ENCODE data around the gene PPP1R27. TPM values are rescaled to one million over a fixed set of nuclear protein-coding genes. Genes with fewer than 3 reads are reported as not detected.

Gene PPP1R27, protein sequence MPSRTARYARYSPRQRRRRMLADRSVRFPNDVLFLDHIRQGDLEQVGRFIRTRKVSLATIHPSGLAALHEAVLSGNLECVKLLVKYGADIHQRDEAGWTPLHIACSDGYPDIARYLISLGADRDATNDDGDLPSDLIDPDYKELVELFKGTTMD
- total RNA-seq = 1 to 10 TPM in 1 of 4 donors, not detected in 3; 2.6 TPM

DNA sequence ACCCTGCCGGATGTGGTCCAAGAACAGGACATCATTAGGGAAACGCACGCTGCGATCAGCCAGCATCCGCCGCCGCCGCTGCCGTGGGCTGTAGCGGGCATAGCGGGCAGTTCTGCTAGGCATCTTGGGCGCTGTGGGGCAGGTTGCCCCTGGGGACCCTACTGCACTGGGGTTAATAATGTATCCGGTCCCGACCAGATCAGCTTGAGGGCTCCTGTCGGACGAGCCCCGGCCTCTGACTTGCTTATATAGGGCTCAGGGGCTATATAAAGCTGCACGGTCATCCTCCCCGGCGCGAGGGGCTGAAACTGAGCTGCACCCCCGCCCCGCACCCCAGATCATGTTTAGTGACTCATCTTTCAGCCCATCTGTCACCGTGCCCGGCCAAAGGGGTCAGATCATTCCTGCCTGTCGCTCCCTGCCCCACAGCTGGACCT is at the start of gene PPP1R27:
PPP1R27 (minus strand) TSS at position 220 of the 437 bp plus-strand sequence; CDS start at position 123, 97 bp downstream.
- 86 to 93% methylated on average over 17 to 26 of the region's 26 CpGs for WGBS, 2 donors
- no peaks in the 10 kb centered on the region for H3K9me3 ChIP-seq
- peak within 1 kb of the TSS; percentile 85 to 96 (median 93) for H3K27ac ChIP-seq
- peak within 1 kb of the TSS in 3 of 4 donors; percentile 72 to 83 (median 77) for H3K4me3 ChIP-seq
- DNase-seq (ENCODE audit: low spot score in 2 of 2) = no peak
- peaks cover 0 to 3% (median 0%) of the 10 kb centered on the region in 3 donors for H3K36me3 ChIP-seq
- TF ChIP-seq EP300 (IDR thresholded peaks at IDR 0.05) = no peak
- TF ChIP-seq POLR2A (IDR thresholded peaks at IDR 0.05) = no peak
- TF ChIP-seq, protein P1, sequence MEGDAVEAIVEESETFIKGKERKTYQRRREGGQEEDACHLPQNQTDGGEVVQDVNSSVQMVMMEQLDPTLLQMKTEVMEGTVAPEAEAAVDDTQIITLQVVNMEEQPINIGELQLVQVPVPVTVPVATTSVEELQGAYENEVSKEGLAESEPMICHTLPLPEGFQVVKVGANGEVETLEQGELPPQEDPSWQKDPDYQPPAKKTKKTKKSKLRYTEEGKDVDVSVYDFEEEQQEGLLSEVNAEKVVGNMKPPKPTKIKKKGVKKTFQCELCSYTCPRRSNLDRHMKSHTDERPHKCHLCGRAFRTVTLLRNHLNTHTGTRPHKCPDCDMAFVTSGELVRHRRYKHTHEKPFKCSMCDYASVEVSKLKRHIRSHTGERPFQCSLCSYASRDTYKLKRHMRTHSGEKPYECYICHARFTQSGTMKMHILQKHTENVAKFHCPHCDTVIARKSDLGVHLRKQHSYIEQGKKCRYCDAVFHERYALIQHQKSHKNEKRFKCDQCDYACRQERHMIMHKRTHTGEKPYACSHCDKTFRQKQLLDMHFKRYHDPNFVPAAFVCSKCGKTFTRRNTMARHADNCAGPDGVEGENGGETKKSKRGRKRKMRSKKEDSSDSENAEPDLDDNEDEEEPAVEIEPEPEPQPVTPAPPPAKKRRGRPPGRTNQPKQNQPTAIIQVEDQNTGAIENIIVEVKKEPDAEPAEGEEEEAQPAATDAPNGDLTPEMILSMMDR (IDR thresholded peaks at IDR 0.05) = no peak
- peaks cover 0 to 34% (median 17%) of the 10 kb centered on the region in 4 donors for H3K4me1 ChIP-seq
- H3K27me3 ChIP-seq = no peaks in the 10 kb centered on the region

DNA sequence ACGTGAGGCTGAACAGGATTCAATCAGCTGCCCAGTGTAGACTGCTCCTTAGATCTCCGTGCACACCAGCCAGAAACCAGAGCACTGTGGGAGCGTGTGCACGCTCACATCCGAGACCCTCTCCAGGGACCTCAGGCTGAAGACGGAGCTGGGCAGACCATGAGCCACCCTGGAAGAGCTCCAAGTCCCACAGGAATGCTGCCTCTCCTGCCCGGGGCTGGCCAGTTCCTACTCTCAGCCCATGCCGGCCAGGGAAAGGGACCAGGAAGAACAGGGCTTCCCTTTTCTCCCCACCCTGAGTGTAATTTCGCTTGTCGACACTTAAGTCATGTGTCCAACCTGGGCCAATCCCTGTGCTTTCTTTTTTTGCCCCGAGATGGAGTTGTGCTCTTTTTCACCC is 49.7 kb upstream of the PPP1R27 start:
- peaks cover under 1 to 92% (median 8%) of the 10 kb centered on the region in 3 donors for H3K36me3 ChIP-seq
- no peak for DNase-seq (ENCODE audit: low spot score in 2 of 2)
- 70 to 75% methylated on average over 10 to 11 of the region's 11 CpGs for WGBS, 2 donors
- no peak overlapping the region for H3K27ac ChIP-seq
- no peaks in the 10 kb centered on the region for H3K9me3 ChIP-seq
- no peak overlapping the region for H3K4me3 ChIP-seq
- TF ChIP-seq POLR2A (IDR thresholded peaks at IDR 0.05) (no peak), EP300 (IDR thresholded peaks at IDR 0.05) (no peak)
- TF ChIP-seq, protein P1 (IDR thresholded peaks at IDR 0.05) = no peak
- H3K4me1 ChIP-seq = peaks cover 0 to 6% (median 0%) of the 10 kb centered on the region in 4 donors
- no peaks in the 10 kb centered on the region for H3K27me3 ChIP-seq

DNA sequence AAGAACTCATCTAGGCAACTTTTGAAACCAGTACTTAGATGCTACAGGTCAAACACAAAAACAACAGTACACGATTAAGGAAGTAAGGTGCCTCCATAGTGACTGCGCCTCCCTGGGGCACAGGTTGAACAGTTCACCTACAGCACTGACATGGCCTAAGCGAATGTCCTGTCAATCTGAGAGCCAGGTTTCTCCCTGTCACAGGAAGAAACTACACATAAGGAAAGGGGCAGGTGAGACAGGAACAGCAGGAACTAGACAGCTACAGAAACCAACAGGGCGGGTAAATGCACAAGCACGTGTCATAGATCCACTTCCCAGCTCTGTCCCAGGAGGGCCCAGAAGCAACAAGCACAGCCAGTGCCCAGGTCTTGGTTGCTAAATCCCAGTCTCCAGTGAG is 44.3 kb upstream of the PPP1R27 start:
- Histone ChIP-seq H3K36me3 (peaks cover 0 to 52% (median 0%) of the 10 kb centered on the region in 3 donors), H3K27me3 (no peaks in the 10 kb centered on the region), H3K4me3 (no peak overlapping the region), H3K27ac (no peak overlapping the region), H3K9me3 (no peaks in the 10 kb centered on the region), H3K4me1 (no peaks in the 10 kb centered on the region)
- no peak for DNase-seq (ENCODE audit: low spot score in 2 of 2)
- 86 to 90% methylated on average over 5 of the region's 5 CpGs for WGBS, 2 donors
- TF ChIP-seq POLR2A (IDR thresholded peaks at IDR 0.05) = no peak
- no peak for TF ChIP-seq EP300 (IDR thresholded peaks at IDR 0.05)
- TF ChIP-seq, protein P1 (IDR thresholded peaks at IDR 0.05) = no peak

DNA sequence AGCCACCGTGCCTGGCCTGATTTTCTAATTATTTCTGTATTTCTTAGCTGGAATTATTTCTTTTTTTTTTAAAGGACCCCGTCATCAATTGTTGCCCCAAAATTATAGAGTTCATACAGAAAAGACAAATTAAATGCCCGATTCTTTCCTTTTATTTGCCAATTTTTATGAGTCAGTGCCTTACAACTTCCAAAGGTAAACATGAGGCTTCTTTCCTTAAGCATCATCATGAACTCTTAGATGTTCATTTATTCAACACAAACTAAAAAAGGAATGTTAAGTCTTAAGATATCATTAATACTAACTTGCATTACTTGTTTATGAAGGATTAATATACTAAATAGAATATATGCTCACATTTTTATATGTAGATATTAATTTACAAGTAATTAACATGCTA is 43.4 kb upstream of the PPP1R27 start:
- no peak for TF ChIP-seq EP300 (IDR thresholded peaks at IDR 0.05)
- no peak for TF ChIP-seq POLR2A (IDR thresholded peaks at IDR 0.05)
- TF ChIP-seq, protein P1 (IDR thresholded peaks at IDR 0.05) = no peak
- Histone ChIP-seq H3K4me3 (no peak overlapping the region), H3K4me1 (peaks cover 0 to 6% (median 3%) of the 10 kb centered on the region in 4 donors), H3K36me3 (peaks cover 0 to 44% (median 0%) of the 10 kb centered on the region in 3 donors), H3K27ac (no peak overlapping the region), H3K27me3 (no peaks in the 10 kb centered on the region), H3K9me3 (no peaks in the 10 kb centered on the region)
- DNase-seq (ENCODE audit: low spot score in 2 of 2) = no peak
- 89 to 94% methylated on average over 3 of the region's 3 CpGs for WGBS, 2 donors

DNA sequence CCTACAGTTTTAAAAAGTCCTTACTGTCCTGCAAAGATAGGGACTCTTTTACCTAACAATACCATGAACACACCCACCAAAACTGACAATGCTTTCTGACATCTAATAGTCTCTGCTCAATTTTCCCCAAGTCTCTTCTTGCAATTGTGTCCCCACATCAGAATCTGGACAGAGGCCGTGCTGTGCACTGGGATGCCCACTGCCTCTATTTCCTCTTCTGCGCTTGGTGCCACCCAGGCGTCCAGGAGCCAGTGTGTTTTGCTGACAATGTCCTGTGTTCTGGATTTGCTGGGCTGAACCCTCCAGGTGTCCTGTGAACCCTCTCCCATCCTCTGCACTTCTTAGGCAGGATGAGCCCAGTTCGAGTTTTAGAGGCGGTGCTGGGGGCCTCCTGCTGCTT is 42.7 kb upstream of the PPP1R27 start:
- DNase-seq (ENCODE audit: low spot score in 2 of 2) = no peak
- no peak overlapping the region for H3K4me3 ChIP-seq
- no peaks in the 10 kb centered on the region for H3K27me3 ChIP-seq
- TF ChIP-seq, protein P1 (IDR thresholded peaks at IDR 0.05) = no peak
- TF ChIP-seq POLR2A (IDR thresholded peaks at IDR 0.05) = no peak
- TF ChIP-seq EP300 (IDR thresholded peaks at IDR 0.05) = no peak
- 90 to 93% methylated on average over 5 of the region's 5 CpGs for WGBS, 2 donors
- no peak overlapping the region for H3K27ac ChIP-seq
- peaks cover 0 to 13% (median 10%) of the 10 kb centered on the region in 4 donors for H3K4me1 ChIP-seq
- H3K9me3 ChIP-seq = no peaks in the 10 kb centered on the region
- H3K36me3 ChIP-seq = peaks cover 0 to 36% (median 0%) of the 10 kb centered on the region in 3 donors

Data from tibial nerve (tissue), 4 donors.